Astrocyte (in vitro differentiated cells and primary cell): ENCODE measurements around the gene KCNMA1.

ENCODE experiments used
- EZH2 ChIP-seq: IDR thresholded peaks from 2 replicates; pipeline ENCODE4 v1.6.1; 2012; ENCODE audit warnings: mild to moderate bottlenecking, low read length, inconsistent platforms; ENCODE audit not compliant: insufficient read depth
- TF ChIP-seq, protein P1 (sequence below): IDR thresholded peaks from 2 replicates; pipeline ENCODE4 v1.5.1; 2011; ENCODE audit warnings: low read depth, mild to moderate bottlenecking, inconsistent platforms, low read length, moderate library complexity; ENCODE audit not compliant: insufficient read depth

DNA sequence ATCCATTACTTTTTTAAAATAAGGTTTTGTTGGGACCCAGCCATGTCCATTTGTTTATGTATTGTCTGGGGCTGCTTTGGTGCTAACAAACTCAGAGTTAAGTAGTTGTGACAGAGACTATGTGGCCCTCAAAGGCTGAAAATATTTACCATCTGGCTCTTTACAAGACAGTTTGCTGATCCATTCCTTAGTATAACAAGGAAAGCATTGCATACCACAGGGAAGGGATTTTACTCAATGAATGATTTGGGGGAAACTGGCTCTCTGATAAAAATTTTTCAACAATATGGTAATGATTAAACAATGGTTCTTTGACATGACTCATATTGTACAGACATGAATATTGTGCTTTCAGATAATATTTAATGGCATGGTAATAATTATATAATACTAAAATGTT, 738.1 kb downstream of the KCNMA1 start:
- TF ChIP-seq, protein P1, sequence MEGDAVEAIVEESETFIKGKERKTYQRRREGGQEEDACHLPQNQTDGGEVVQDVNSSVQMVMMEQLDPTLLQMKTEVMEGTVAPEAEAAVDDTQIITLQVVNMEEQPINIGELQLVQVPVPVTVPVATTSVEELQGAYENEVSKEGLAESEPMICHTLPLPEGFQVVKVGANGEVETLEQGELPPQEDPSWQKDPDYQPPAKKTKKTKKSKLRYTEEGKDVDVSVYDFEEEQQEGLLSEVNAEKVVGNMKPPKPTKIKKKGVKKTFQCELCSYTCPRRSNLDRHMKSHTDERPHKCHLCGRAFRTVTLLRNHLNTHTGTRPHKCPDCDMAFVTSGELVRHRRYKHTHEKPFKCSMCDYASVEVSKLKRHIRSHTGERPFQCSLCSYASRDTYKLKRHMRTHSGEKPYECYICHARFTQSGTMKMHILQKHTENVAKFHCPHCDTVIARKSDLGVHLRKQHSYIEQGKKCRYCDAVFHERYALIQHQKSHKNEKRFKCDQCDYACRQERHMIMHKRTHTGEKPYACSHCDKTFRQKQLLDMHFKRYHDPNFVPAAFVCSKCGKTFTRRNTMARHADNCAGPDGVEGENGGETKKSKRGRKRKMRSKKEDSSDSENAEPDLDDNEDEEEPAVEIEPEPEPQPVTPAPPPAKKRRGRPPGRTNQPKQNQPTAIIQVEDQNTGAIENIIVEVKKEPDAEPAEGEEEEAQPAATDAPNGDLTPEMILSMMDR, result no peak
- no peak for TF ChIP-seq EZH2
